ENCODE data around the gene LY6G6C. TPM values are rescaled to one million over a fixed set of nuclear protein-coding genes. Genes with fewer than 3 reads are reported as not detected.

LY6G6C gene
- total and polyA plus RNA-seq, 2 of the 13 experiments (the other 11 are each of a cell fraction or from before 2014, with no cell fraction given): 0.15 TPM; not detected in 1

GRCh38 chr6:31760790-31761189, 39.2 kb upstream of the LY6G6C start:
- CTCF ChIA-PET (ENCODE audit: low intra/inter-chr PET ratio, low total read pairs): no interaction called here
- DNase-seq (ENCODE audit: low spot score) (no peak), FAIRE-seq (no peak), ATAC-seq (0 out of 3 replicates have a peak, but pooled peaks have one; percentile 12)
- Histone ChIP-seq H3K27ac (ENCODE audit: extremely low read length, insufficient read depth, low read length) (no peak overlapping the region), H3K4me3 (replicated peaks in 1 of 3; ENCODE audit: insufficient read depth in 1 of 3, low read depth in 2 of 3, low read length in 3 of 3) (no peak overlapping the region), H3K4me1 (ENCODE audit: insufficient read depth, low read length) (peaks cover 31% of the 10 kb centered on the region), H3K9me3 (ENCODE audit: low read length) (no peaks in the 10 kb centered on the region), H4K20me1 (ENCODE audit: insufficient read depth, low read length) (no peaks in the 10 kb centered on the region), H3K36me3 (replicated peaks in 1 of 2; ENCODE audit: control insufficient read depth in 1 of 2, insufficient read depth in 2 of 2, low read length in 2 of 2) (peaks cover 0 to 2% of the 10 kb centered on the region in 2 experiments; a peak in 3 of 5 replicates), H3K9ac (ENCODE audit: insufficient read depth, low read depth, low read length) (no peak overlapping the region), H3K79me2 (ENCODE audit: insufficient read depth, low read length) (no peaks in the 10 kb centered on the region), H3K4me2 (ENCODE audit: low read depth, low read length) (no peak overlapping the region), H2AFZ (ENCODE audit: low read length) (no peak overlapping the region), H3K27me3 (ENCODE audit: control insufficient read depth in 1 of 2, insufficient read depth in 2 of 2, low read length in 2 of 2) (no peaks in the 10 kb centered on the region)
- BruUV-seq (replicated peaks): no TSS peak
- POLR2A ChIA-PET: interaction anchor here (1.4 to 11.5 kb wide), 3 partner anchors 14 to 31 kb away, joined by 4 to 96 read pairs (median 5); partner anchors contain the start of genes CLIC1, DDAH2 and MSH5
- intact Hi-C loops (cut with micrococcal nuclease; ENCODE audit: unreplicated experiment) (no loop called here), in situ Hi-C loops (cut with HindIII; ENCODE audit: extremely low pct_ligation_motif_present, low pct_unique_long_range_greater_than_20kb) (no loop called here)
- 92% methylated on average over 5 of the region's 5 CpGs for WGBS (ENCODE audit: low lambda C conversion rate)
- TF ChIP-seq NFE2L2 (IDR thresholded peaks at IDR 0.05; ENCODE audit: low read length) (no peak), ZBTB10 (CRISPR knock-in tag; IDR thresholded peaks at IDR 0.05; ENCODE audit: borderline replicate concordance) (peak; percentile 64; the same call in 1 of the 2 replicates), IRF9 (CRISPR knock-in tag; IDR thresholded peaks at IDR 0.05; ENCODE audit: borderline replicate concordance) (no peak), BRF2 (CRISPR knock-in tag; IDR thresholded peaks at IDR 0.05) (no peak), ZKSCAN1 (IDR thresholded peaks at IDR 0.05; ENCODE audit: low read length) (no peak), ZNF781 (CRISPR knock-in tag; IDR thresholded peaks at IDR 0.05; ENCODE audit: borderline replicate concordance, not compliant biosample characterization) (no peak), ZNF512B (CRISPR knock-in tag; IDR thresholded peaks at IDR 0.05; ENCODE audit: borderline replicate concordance) (no peak), ZNF18 (CRISPR knock-in tag; IDR thresholded peaks at IDR 0.05; ENCODE audit: insufficient replicate concordance) (no peak), ETV6 (CRISPR knock-in tag; conservative IDR thresholded peaks at IDR 0.05) (no peak), STAG1 (CRISPR knock-in tag; IDR thresholded peaks at IDR 0.05) (0 out of 2 replicates have a peak, but pooled peaks have one; percentile 3), ATF1 (CRISPR knock-in tag; IDR thresholded peaks at IDR 0.05) (no peak), KDM1A (CRISPR knock-in tag; IDR thresholded peaks at IDR 0.05) (no peak), ZNF891 (CRISPR knock-in tag; IDR thresholded peaks at IDR 0.05) (no peak), ZNF451 (CRISPR knock-in tag; IDR thresholded peaks at IDR 0.05) (no peak), FOSL2 (CRISPR knock-in tag; IDR thresholded peaks at IDR 0.05) (0 out of 2 replicates have a peak, but pooled peaks have one; percentile 15)

Data from HepG2 (cell line).